AG09309 (cell line): ENCODE results near the gene CEP131.
"Not testable (repeated sequence)": the region's sequence is repeated elsewhere in the genome, so short reads cannot be mapped to it uniquely, and the experiment has no call there.

Experiments
- DNase-seq: peaks from one replicate; pipeline ENCODE4 v3.0.0-alpha.2; 2010; ENCODE audit warnings: low read depth
- H3K4me3 ChIP-seq: 2 replicates; pipeline ENCODE4 v1.5.1; 2011; ENCODE audit warnings: mild to moderate bottlenecking, low read depth, low read length, moderate library complexity; ENCODE audit not compliant: control insufficient read depth
- CTCF ChIP-seq: IDR thresholded peaks from 2 replicates; pipeline ENCODE4 v1.5.1; 2011; ENCODE audit warnings: mild to moderate bottlenecking, low read depth, low read length, inconsistent platforms; ENCODE audit not compliant: insufficient read depth, control insufficient read depth; ENCODE audit errors: missing control alignments

CEP131 gene

GRCh38 chr17:81231121-81231645, 8.4 kb upstream of the CEP131 start:
- H3K4me3 ChIP-seq, result no peak overlapping the region
- no peak for TF ChIP-seq CTCF
- DNase-seq, result no peak

GRCh38 chr17:81230043-81230820, 7.5 kb upstream of the CEP131 start:
- peak; percentile 37 for TF ChIP-seq CTCF
- DNase-seq, result no peak
- H3K4me3 ChIP-seq, result no peak overlapping the region

DNA sequence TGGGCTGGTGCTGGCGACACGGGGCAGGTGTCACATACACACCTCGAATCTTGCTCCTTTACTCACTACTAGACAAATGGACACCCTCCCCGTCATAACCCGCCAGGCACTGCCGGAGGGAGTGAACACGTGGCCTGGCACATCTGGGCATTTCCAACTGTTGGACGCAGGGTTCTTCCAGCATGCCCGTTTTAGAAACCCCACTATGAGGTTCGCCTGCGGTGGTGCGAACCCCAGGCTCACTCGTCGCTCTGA, 6.8 kb upstream of the CEP131 start:
- TF ChIP-seq CTCF, result no peak
- no peak for DNase-seq
- no peak overlapping the region for H3K4me3 ChIP-seq

- DNase-seq, result no peak
- no peak overlapping the region for H3K4me3 ChIP-seq
- no peak for TF ChIP-seq CTCF
Observed at GRCh38 chr17:81228834-81229665, 6.3 kb upstream of the CEP131 start.

DNA sequence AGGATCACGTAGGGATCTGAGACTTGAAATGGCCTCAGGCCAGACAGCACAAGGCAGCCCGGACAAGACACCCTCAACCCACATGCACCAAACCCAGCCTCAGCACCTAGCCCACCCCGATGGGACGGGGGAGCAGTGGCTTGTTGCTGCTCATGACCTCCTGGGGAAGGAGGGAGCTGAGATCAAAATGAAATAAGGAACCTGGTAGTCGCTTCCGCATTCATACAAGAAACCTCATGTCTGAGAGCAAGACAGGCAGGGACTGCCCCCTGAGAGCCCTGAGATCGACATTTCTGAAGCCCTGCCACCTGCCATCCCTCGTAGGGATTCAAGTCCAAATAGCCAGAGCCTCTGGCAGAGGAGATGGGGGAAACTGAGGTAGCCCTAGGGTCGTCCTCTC, 5.7 kb upstream of the CEP131 start:
- no peak overlapping the region for H3K4me3 ChIP-seq
- DNase-seq, result no peak
- no peak for TF ChIP-seq CTCF

DNA sequence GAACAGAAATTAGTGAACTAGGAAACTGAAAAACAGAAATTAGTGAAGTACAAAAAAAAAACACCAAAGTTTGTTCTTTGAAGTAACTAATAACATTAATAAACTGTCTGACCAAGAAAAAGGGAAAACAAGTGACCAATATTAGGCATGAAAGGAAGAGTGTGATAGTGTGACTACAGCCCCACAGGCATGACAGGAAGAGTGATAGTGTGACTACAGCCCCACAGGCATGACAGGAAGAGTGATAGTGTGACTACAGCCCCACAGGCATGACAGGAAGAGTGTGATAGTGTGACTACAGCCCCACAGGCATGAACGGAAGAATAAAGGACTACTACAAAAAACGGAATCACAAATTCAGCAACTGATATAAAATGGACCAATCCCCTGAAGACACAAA, 4.9 kb upstream of the CEP131 start:
- not testable (repeated sequence) for H3K4me3 ChIP-seq, DNase-seq

DNA sequence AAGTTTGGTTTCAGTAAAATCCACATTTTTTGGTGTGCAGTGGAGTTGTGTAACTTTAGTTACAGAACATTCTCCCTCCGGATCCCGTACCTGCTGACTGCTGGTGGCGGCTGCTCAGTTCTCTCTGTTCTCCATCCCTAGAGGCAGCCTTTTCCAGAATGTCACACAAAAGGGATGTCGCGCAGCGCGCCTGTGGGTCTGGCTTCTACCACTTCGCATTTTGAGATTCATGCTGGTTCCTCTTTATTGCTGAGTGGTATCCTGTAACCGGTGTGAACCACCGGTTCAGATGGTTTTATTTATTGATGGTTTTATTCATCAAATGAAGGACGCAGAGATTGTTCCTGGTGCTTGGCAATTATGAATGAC, 981 bp upstream of the CEP131 start:
- H3K4me3 ChIP-seq, result peak overlapping the region; percentile 47
- TF ChIP-seq CTCF, result no peak
- DNase-seq, result no peak
